GM19452 (cell line): Measurements from ENCODE around the gene MOAP1.
"Not testable (repeated sequence)": the region's sequence is repeated elsewhere in the genome, so short reads cannot be mapped to it uniquely, and the experiment has no call there.

ENCODE experiments used
- ATAC-seq: cut with Tn5 transposase; IDR thresholded peaks from one replicate; pipeline ENCODE4 v1.9.1; 2021; ENCODE audit not compliant: unreplicated experiment

MOAP1 gene, protein sequence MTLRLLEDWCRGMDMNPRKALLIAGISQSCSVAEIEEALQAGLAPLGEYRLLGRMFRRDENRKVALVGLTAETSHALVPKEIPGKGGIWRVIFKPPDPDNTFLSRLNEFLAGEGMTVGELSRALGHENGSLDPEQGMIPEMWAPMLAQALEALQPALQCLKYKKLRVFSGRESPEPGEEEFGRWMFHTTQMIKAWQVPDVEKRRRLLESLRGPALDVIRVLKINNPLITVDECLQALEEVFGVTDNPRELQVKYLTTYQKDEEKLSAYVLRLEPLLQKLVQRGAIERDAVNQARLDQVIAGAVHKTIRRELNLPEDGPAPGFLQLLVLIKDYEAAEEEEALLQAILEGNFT

DNA sequence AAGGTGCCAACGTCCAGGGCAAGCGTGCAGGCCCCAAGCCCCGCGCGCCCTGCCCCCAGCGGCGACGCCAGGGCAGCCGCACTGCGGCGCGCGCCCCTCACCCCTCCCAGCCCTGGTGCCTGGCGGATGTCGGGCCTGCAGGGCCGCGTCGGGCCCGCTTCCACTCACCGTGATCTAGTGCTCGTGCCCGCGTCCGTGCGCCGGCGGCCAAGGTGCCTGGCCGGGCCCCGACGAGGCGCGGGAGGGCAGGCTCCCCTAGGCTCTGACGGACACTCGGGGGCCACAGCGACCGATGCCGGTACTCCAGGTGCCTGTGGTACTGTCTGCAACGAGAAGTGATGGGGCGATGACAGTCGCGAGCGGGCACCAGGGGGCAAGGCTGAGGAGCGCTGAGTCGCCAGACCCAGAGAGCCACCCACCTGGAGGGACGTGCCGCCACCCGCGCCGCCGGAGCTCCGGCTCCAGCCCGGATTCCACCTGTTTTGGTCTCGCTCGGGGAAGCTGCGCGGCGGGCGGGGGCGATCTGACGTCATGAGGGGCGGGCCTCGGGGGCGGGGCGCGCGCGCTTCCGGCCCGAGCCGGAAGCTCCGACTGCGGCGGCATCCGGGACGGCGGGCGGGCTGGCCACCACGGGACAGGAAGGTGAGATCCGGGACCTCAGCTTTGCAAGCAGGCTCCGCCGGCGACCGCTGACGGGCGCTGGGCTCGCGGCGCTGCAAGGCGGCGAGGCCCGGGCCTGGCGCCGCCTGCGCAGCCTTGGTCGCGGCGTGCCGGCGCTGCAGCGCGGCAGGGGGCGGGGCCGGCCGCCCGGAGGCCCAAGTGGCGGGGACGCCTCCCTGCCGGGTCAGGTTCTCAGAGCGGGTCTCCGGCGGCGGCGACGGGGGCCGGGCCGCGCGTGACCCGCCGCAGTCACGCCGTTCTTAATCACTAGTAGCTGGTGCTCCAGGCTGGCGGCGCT is at the start of gene MOAP1, which contains the start of gene LYSET:
TSS of gene MOAP1 (minus strand) at position 507 of the 958 bp plus-strand sequence. CDS start 655 bp downstream, outside the sequence.
TSS of gene LYSET (plus strand) at position 927 of the 958 bp plus-strand sequence. CDS start 89 bp downstream, outside the sequence.
- peak; percentile 88 for ATAC-seq

DNA sequence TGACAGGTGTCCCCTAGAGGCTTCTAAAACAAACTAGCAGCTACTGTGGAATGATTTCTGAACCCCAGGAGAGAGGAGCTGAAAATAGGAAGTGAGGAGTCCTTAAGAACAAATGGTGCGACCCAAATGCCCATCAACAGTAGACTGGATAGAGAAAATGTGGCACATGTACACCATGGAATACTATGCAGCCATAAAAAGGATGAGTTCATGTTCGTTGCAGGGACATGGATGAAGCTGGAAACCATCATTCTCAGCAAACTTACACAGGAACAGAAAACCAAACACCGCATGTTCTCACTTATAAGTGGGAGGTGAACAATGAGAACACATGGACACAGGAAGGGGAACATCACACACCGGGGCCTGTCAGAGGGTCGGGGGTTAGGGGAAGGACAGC is 48.4 kb upstream of the MOAP1 start:
- not testable (repeated sequence) for ATAC-seq

DNA sequence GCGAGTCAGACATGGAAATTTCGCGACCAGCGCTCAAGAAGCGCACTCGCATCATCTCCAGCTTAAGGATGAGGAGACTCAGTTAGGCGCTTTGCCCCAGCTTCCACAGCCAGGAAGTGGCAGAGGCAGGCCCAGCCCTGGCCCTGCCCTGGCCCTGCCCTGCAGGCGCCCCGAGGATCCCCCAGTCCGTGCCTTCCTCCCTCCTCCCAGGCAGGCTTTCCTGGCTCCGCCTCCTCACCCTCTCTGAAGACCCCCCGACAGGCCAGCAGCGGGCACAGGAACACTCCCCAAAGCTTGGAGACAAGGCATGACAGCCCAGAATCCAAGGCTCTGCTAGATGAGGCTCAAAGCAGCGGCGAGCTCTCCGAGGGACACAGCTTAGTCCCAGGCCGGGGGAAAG is 47.5 kb upstream of the MOAP1 start:
- no peak for ATAC-seq

DNA sequence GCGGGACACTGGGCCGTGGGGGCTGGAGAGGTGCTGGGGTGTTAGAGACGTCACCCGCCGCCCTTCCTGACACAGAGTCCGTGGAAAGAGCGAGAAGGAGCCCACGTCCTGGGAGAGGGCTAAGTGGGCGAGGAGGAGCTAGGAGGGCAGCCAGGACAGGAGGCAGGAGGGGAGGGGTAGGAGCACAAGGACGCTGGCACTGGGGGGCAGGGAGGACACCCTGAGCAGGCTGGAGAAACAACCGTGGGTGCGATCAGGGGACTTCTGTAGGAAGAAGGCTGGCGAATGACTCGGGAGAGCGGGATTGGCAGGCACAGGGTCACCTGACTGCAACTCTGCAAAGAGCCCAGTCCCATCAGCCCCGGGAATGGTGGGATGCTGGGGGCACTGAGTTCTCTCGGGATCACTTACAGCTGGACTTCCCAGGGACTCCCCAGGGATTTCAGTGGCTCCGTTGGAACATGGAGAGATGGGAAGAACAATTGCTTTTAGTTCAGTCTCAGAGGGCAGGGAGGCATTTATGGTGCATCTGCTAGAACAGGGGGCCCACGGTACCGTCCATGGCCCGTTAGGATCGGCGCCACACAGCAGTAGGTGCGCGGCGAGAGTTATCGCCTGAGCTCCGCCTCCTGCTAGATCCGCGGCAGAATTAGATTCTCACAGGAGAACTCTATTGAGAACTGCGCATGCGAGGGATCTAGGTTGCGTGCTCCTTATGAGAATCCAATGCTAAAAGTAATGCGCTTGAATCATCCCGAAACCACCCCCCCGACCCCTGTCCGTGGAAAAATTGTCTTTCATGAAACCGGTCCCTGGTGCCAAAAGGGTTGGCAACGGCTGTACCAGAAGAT is 46.7 kb upstream of the MOAP1 start:
- no peak for ATAC-seq

DNA sequence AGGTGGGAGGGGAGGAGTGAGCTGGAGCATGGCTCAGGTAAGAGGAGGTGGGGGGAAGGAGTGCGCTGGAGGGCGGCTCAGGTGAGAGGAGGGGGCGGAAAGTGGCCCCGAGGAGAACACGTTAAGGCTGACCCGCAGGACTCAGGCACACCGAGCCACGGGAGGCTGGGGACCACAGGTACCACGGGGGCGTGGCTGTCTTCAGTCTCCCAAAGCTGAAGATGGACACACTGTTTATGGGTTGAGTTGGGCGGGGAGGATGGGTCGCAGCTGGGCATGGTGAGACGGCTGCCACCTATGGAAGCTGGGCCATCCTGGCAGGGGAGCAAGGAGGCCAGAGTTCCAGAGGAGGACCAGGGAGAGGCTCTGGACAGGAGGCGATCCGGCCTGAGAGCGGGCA is 45.8 kb upstream of the MOAP1 start:
- no peak for ATAC-seq

DNA sequence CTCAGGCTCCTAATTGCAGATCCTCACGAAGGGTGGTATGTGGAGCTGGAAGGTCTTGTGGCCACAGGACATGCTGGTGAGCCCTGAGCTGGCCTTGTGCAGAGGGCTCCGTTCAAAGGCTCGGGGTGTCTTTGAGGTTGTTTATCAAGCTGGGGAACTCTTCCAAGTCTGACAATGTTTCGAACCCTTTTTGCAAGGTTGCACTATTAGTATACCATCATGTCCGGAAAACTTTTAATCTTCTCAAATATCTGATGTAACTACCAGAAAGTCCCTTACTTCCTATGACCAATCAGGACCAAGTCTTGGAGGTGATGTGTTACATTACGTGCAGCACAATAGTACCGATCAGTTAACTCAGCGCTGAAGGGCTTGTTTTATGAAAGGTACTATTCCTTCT is 43.9 kb upstream of the MOAP1 start:
- no peak for ATAC-seq

DNA sequence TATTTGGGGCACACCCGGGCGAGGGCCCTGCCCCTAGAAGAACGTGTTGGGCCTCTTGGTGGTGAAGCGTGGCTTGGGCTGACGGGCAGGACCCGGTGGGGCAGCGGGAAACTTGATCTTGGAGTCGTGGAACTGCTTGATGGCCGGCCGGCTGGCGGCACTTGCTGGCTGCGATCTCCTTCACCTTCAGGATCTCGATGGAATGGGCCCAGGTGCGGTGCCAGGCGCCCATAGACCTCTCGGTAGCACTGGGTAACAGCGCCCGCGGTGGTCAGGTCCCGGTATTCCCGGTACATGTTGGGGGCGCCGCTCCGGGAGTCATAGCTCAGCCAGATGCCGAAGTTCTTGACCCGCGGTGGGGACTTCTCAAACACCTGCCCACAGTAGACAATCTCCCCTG is 38.9 kb upstream of the MOAP1 start:
- no peak for ATAC-seq

DNA sequence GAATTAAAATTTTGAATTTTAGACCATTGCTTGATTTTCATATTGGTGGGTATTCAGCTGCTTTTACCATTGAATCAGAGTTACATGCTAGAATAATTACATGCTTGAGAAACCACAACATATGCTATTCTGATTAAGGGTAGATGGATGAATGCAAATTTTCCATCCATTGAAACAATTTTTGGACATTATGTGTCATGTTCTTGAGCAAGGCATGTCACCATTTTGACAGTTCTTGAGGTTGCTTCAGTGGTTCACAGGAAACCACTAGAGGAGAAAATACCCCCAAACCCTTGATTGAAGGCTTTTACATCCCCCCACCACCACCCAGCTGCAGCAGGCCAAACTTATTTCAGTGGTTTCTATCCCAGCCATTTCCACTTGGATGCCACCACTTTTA is 35.8 kb upstream of the MOAP1 start:
- ATAC-seq: no peak

DNA sequence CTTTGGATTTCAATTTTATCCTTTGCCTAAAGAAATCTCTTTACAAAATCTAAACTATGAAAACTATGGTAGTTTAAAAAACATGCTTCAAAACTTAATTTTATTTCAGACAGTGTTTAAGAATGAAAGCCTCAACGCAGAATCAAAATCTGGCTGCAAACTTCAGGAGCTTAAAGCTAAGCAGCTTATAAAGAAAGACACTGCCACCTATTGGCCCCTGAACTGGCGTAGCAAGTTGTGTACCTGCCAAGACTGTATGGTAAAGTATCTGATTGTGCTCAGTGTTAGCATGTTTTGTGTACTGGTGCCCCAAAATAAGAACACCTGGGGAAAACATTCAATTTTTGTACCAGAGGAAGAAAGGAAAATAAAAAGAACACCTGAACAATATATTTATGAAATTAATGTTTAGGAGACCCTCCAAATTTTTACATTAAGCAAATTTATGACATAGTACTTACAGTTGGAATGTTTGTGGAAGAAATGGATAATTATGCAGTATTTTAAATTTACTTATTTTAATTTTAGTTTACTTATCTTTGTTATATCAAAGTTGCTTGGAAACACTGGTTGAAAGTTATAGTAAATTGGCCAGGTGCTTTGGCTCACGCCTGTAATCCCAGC is 34.5 kb upstream of the MOAP1 start:
- ATAC-seq: no peak

DNA sequence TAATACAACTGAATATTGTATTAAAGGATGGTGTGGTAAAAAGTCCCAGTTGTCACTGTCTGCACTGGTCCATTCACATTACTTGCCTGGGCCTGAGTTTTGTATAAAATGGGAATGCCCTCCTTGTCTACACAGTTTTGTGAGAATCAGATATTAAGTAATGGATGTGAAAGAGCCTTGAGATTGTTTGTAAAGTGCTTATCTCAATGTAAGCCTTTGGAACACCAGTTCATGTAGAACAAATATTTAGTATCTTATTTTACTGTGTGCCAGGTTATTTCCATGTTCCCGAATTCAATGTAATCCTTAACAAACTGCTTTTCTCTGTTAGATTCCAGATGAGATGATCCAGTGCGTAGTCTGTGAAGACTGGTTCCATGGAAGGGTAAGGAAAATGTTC is 29.9 kb upstream of the MOAP1 start:
- ATAC-seq: no peak

DNA sequence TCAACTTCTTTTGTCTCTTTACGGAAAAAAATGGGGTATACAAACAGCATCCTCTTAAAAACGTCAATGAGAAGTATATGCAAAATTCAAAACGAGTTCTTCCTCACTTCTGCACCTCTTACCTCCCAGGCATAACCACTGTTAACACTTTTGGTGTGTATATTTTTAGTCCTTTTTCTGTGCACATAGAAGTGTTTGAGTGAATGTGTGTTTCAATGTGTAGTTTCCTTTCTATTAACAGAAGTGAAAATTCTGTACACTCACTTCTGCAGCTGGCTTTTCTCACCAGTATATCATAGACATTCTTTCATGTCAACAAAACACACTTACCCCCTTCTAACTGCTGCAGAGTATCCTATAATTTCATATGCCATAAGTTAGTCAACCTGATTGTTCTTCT is 27.7 kb upstream of the MOAP1 start:
- ATAC-seq: peak; percentile 57

DNA sequence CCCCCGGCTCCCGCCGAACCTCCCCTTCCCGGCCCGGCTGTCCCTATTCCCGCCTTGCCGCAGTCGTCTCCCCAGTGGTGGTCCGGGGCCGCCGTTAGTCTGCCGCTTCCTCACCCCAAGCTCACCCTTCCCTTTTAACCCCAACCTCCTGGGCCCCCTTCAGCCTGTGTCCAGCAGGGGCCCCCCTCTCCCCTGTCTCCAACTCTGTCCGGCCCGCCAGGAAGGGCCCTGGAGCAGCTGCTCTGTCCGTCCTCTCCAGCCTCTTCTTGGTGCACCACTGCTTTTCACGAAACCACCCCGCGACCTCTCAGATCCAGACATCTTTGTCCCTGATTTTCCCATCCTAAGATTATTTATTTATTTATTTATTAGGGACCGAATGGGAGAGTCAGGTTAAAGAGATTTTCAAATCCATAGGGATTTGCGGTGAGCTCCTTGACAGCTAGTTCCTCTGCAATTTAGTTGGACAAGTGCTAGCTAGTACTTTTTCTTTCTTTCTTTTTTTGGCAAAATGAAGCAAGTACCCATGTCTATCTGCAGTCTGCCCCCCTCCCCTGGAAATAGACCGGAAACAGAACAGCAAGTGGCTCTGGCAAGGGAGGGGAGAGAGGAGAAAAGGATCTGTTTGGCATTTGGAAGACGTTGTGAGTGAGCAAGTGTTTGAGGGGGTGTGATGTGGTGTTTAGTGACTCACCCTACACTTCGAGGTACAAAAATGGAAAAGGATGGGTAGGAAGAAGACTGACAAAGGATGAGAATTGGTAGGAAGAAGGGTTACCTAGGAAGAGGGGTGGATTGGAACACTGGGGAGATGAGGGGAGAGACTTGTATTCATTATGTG is 23.0 kb upstream of the MOAP1 start:
- peak; percentile 34 for ATAC-seq

DNA sequence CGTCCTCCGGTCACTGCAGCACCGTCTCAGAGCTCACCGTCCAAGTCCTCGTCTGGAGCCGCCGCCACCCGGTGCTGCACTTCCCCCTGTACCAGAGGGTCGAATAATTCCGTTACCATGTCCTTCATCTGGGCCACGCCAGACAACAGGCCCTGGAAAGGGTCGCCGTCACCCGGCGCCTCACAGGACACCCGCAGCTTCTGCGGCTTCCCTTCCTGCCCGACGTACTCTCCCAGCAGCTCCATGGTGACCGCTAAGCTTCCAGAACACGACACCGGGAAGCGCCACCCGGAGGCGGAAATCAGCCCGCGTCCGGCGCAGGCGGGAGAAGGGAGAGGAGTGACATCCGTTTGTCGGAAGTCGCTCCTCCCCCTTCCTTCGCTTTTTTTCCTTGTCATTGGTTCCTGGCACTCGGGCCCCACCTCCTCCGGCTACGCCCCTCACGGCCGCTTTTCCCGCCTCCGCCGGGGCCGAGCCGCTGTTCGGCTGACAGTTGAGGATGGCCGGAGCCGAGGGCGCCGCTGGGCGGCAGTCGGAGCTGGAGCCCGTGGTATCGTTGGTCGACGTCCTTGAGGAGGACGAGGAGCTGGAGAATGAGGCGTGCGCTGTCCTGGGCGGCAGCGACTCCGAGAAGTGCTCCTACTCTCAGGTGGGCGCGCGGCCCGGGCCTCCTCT is 22.2 kb upstream of the MOAP1 start, which contains the start of the genes GON7 and UBR7:
TSS of gene GON7 (minus strand) at position 273 of the 675 bp plus-strand sequence. CDS start at position 245, 28 bp downstream.
TSS of gene UBR7 (plus strand) at position 464 of the 675 bp plus-strand sequence. CDS start at position 500, 36 bp downstream.
- peak; percentile 87 for ATAC-seq

DNA sequence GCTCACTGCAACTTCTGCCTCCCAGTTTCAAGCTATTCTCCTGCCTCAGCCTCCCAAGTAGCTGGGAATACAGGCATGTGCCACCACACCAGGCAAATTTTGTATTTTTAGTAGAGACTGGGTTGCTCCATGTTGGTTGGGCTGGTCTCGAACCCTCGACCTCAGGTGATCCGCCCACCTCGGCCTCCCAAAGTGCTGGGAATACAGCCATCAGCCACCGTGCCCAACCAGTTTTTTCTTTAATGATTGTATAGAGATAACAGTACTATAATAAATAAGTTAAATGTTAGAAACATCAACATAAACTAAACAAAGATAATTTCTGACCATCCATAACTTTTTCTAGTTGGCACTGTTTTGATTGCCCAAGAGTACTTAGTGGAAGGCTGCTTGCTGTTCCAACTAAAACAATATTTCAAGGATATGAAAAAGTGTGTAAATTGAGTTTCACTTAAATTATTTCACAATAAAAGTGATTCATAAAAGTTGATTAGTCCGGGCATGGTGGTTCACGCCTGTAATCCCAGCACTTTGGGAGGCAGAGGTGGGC is 16.5 kb upstream of the MOAP1 start:
- no peak for ATAC-seq

DNA sequence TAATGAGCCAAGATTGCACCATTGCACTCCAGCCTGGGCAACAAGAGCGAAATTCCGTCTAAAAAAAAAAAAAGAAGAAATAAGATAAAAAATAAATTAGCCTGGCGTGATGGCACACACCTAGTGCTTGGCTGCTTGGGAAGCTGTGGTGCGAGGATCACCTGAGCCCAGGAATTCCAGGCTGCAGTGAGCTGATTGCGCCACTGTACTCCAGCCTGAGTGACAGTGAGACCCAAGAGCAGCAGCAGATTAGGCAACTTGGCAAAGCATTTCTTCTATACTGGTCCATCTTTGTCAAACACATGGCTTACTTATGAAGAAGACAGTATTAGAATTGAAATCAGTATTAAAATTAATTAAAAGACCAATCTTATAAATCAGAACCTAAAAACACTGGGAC is 15.9 kb upstream of the MOAP1 start:
- ATAC-seq: no peak

DNA sequence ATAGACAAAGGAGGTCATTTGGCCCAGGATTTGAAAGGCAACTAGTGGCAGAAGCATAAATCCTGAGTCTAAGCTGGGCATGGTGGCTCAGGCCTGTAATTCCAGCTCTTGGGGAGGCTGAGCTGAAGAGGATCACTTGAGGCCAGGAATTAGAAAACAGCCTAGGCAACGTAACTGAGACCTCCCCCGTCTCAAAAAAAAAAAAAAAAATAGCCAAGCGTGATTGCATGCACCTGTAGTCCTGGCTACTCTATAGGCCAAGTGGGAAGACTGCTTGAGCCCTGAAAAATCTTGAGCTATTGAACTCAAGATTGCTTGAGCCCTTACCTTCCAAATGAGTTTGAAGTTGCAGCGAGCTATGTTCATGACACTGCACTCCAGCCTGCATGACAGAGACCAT is 14.3 kb upstream of the MOAP1 start:
- ATAC-seq: no peak

DNA sequence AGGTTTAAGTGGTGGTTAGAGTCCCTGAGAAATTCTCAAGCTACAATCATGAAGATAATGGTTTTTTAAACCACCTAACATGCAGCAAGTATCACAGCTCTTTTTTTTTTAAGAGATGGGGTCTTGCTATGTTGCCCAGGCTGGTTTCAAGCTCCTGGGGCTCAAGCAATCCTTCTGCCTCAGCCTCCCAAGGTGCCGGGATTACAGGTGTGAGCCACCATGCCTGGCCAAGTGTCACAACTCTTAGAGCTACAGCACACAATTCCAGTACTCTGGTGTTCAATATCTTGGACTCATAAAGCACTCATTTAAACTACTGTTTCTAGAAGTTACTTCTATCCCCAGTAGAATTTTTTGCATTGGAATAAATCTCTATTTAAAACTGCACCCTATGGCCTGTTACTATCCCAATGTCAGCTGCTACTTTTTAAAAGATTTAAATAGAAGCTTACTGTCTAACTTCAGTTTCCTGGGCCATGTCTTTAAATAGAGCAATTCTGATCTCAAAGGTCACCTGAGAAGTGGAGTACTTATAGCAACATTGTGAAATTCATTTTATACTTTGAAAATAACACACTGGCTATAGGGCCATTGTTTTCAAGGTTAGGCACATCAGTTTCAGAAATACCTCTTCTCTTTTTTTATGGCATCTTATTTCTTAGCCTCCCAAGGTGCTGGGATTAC is 10.8 kb upstream of the MOAP1 start:
- ATAC-seq: no peak

DNA sequence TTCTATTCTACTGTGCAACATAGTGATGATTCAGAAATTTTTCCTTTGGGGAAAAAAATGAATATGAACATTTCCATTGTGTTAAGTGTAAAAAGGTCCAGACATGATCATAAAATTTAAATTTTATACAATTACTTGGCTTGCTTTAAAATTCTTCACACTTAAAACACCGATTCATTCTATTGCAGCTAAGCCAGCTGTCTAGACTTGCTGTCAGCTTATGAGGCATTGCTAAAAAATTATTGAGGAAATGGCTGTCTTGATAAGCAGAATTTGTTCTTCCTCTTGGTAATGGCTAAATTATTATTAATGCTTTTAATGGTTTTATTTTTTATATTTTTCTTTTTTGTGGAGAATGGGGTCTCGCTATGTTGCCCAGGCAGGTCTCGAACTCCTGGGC is 2.3 kb upstream of the MOAP1 start:
- ATAC-seq: no peak
